MG63 (cell line): ENCODE measurements around the gene TDP1. TPM values are rescaled to one million over a fixed set of nuclear protein-coding genes. Genes with fewer than 3 reads are reported as not detected.

Experiments used
- total RNA-seq: library from RNA; depleted of rRNA; stranded (reverse); fragments of >200 nt; shearing (Covaris generic); gene quantifications from 2 replicates; pipeline ENCODE4 v1.2.3, GENCODE V29; 2014; ENCODE audit warnings: low replicate concordance; rRNA removed

TDP1 gene
- total RNA-seq, 1 experiment from 2014 or later: 14.6 TPM

Other genes starting within 250 kb of the TDP1 start
- 3.8 and 4.6 TPM in 2 replicates for gene EFCAB11, start 1.2 kb upstream of the TDP1 start, total RNA-seq
- gene KCNK13, start 106.1 kb downstream of the TDP1 start, total RNA-seq: not detected in 2 replicates